Measurements from ENCODE around the gene PAF1.
"Not testable (repeated sequence)": the region's sequence is repeated elsewhere in the genome, so short reads cannot be mapped to it uniquely, and the experiment has no call there.

DNA sequence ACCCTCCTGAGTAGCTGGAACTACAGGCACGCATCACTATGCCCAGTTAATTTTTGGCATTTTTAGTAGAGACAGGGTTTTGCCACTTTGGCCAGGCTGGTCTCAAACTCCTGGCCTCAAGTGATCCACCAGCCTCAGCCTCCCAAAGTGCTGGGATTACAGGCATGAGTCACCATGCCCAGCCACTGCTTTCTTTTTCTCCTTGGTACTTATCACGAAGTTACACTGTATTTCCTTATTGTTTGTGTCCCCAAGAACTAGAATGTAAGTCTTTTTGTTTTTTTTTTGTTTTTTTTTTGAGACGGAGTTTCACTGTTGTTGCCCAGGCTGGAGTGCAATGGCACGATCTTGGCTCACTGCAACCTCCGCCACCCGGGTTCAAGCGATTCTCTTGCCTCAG lies 50.8 kb downstream of the PAF1 start:
- not testable (repeated sequence) for TF ChIP-seq USF2 (IDR thresholded peaks at IDR 0.05); MAFK (IDR thresholded peaks at IDR 0.05; ENCODE audit: partially characterized antibody); CTCF (IDR thresholded peaks at IDR 0.05); RNF2 (IDR thresholded peaks at IDR 0.05; ENCODE audit: borderline replicate concordance, low read depth); CBX2 (IDR thresholded peaks at IDR 0.05; ENCODE audit: borderline replicate concordance, low read depth)
